Mesendoderm (in vitro differentiated cells): Measurements from ENCODE around the gene ERC1.

ENCODE experiments used
- DNase-seq: peaks from one replicate; pipeline ENCODE4 v3.0.0; 2013
- H2AK5ac ChIP-seq: 2 replicates; pipeline ENCODE4 v1.6.1; 2013; ENCODE audit warnings: low read length, inconsistent platforms
- H2BK120ac ChIP-seq: 2 replicates; pipeline ENCODE4 v1.6.1; 2013; ENCODE audit warnings: low read depth, mild to moderate bottlenecking, low read length, moderate library complexity, mixed read lengths
- H2BK15ac ChIP-seq: replicated peaks from 2 replicates; pipeline ENCODE4 v1.6.1; 2013; ENCODE audit warnings: low read depth, mild to moderate bottlenecking, moderate library complexity
- H2BK5ac ChIP-seq: 2 replicates; pipeline ENCODE4 v1.6.1; 2013; ENCODE audit warnings: low read length, inconsistent platforms
- H3K18ac ChIP-seq: 2 replicates; pipeline ENCODE4 v1.6.1; 2013; ENCODE audit warnings: mild to moderate bottlenecking, low read length, mixed read lengths
- H3K23ac ChIP-seq: one replicate; pipeline ENCODE4 v1.6.1; 2013; ENCODE audit warnings: low read length
- H3K27ac ChIP-seq: 2 replicates; pipeline ENCODE4 v1.5.1; 2013; ENCODE audit warnings: low read depth, mild to moderate bottlenecking, inconsistent platforms, low read length, moderate library complexity
- H3K27me3 ChIP-seq: 2 replicates; pipeline ENCODE4 v1.6.1; 2013; ENCODE audit warnings: low read length, control low read depth, mild to moderate bottlenecking, inconsistent platforms; ENCODE audit not compliant: insufficient read depth, poor library complexity
- H3K36me3 ChIP-seq: 2 replicates; pipeline ENCODE4 v1.6.1; 2013; ENCODE audit warnings: low read length, inconsistent platforms; ENCODE audit not compliant: control insufficient read depth, insufficient read depth
- H3K4ac ChIP-seq: one replicate; pipeline ENCODE4 v1.6.1; 2013; ENCODE audit warnings: low read depth, mild to moderate bottlenecking, low read length, moderate library complexity
- H3K4me1 ChIP-seq: 2 replicates; pipeline ENCODE4 v1.6.1; 2013; ENCODE audit warnings: low read depth, low read length, inconsistent platforms; ENCODE audit not compliant: control insufficient read depth
- H3K4me2 ChIP-seq: 2 replicates; pipeline ENCODE4 v1.6.1; 2013; ENCODE audit warnings: low read length
- H3K4me3 ChIP-seq: 2 replicates; pipeline ENCODE4 v1.5.1; 2013; ENCODE audit warnings: mild to moderate bottlenecking, low read length
- H3K56ac ChIP-seq: one replicate; pipeline ENCODE4 v1.6.1; 2013; ENCODE audit warnings: low read length
- H3K79me1 ChIP-seq: 2 replicates; pipeline ENCODE4 v1.6.1; 2013; ENCODE audit warnings: low read length, inconsistent platforms
- H3K79me2 ChIP-seq: 2 replicates; pipeline ENCODE4 v1.6.1; 2013; ENCODE audit warnings: mild to moderate bottlenecking, low read length; ENCODE audit not compliant: control insufficient read depth, insufficient read depth
- H3K9ac ChIP-seq: 2 replicates; pipeline ENCODE4 v1.6.1; 2013; ENCODE audit warnings: low read length, inconsistent platforms
- H4K5ac ChIP-seq: one replicate; pipeline ENCODE4 v1.6.1; 2013; ENCODE audit warnings: low read length
- H4K8ac ChIP-seq: one replicate; pipeline ENCODE4 v1.6.1; 2013; ENCODE audit warnings: low read depth, mild to moderate bottlenecking, control low read depth, low read length, moderate library complexity
- WGBS: extraction: QIAGEN DNeasy Blood & Tissue Kit; methylation state at CpG from one replicate; pipeline ENCODE4 v1.1.7; 2013; ENCODE audit warnings: low lambda C conversion rate, missing lambda C conversion rate; ENCODE audit not compliant: insufficient coverage; ENCODE audit errors: extremely low coverage; 5-methylcytosine and 5-hydroxymethylcytosine counted together

ERC1 gene

DNA sequence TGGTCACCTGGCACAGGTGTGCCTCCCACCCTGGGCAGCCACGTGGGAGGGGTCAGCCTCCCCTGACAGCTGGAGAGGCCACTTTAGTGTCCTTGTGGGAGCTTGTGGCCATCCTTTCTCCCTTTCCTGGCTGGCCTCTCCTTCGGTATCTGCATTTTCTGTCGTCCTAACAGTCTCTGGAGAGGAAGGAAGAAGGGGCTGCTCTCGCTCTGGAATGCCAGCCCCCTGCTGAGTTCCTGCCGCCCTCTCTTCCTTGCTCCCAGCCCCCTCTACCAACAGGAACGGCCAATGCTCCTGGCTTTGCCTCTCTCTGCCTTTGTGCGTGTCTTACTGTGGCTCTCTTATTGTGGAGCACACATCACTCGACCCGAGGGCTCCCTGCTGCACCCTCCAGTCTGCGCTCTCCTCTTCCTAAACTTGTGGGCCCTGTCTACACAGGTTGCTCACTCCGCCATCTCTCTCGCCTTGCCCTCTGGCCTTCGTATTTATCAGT, 532.6 kb downstream of the ERC1 start:
- no peaks in the 10 kb centered on the region for H3K79me2 ChIP-seq
- no peaks in the 10 kb centered on the region for H3K36me3 ChIP-seq
- peak overlapping the region; percentile 31 for H3K27ac ChIP-seq
- no peak overlapping the region for H3K4me2 ChIP-seq
- H2AK5ac ChIP-seq = no peak overlapping the region
- peak overlapping the region; percentile 43 for H3K18ac ChIP-seq
- H3K79me1 ChIP-seq = no peaks in the 10 kb centered on the region
- WGBS = no CpG with 5 or more reads among the region's 13 CpGs
- DNase-seq = peak; percentile 85
- no peak overlapping the region for H4K8ac ChIP-seq
- H3K4me3 ChIP-seq = no peak overlapping the region
- H3K56ac ChIP-seq = peak overlapping the region; percentile 76
- no peak overlapping the region for H4K5ac ChIP-seq
- H2BK5ac ChIP-seq = no peak overlapping the region
- no peak overlapping the region for H3K4ac ChIP-seq
- H3K23ac ChIP-seq = no peak overlapping the region
- no peak overlapping the region for H3K9ac ChIP-seq
- no peaks in the 10 kb centered on the region for H3K27me3 ChIP-seq
- H2BK120ac ChIP-seq = no peak overlapping the region
- no peak overlapping the region for H2BK15ac ChIP-seq
- H3K4me1 ChIP-seq = peaks cover 11% of the 10 kb centered on the region

DNA sequence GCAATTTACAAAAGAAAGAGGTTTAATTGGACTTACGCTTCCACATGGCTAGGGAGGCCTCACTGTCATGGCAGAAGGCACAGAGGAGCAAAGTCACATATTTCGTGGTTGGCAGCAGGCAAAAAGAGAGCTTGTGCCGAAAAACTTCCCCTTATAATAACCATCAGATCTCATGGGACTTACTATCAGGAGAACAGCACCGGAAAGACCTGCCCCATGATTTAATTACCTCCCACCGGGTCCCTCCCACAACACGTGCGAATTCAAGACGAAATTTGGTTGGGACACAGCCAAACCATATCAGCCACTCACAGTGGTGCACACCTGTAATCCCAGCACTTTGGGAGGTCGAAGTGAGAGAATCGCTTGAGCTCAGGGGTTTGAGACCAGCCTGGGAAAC, 534.8 kb downstream of the ERC1 start:
- Histone ChIP-seq H3K4me3 (no peak overlapping the region), H3K4me1 (peaks cover 11% of the 10 kb centered on the region), H3K27ac (no peak overlapping the region), H3K36me3 (no peaks in the 10 kb centered on the region), H3K18ac (no peak overlapping the region), H4K5ac (no peak overlapping the region), H3K23ac (no peak overlapping the region), H3K4ac (no peak overlapping the region), H3K4me2 (no peak overlapping the region), H2AK5ac (no peak overlapping the region), H3K27me3 (peaks cover 6% of the 10 kb centered on the region), H2BK120ac (no peak overlapping the region), H2BK15ac (no peak overlapping the region), H2BK5ac (no peak overlapping the region), H3K79me1 (no peaks in the 10 kb centered on the region), H4K8ac (no peak overlapping the region), H3K56ac (no peak overlapping the region), H3K9ac (no peak overlapping the region), H3K79me2 (no peaks in the 10 kb centered on the region)
- WGBS = no CpG with 5 or more reads among the region's 10 CpGs
- no peak for DNase-seq

DNA sequence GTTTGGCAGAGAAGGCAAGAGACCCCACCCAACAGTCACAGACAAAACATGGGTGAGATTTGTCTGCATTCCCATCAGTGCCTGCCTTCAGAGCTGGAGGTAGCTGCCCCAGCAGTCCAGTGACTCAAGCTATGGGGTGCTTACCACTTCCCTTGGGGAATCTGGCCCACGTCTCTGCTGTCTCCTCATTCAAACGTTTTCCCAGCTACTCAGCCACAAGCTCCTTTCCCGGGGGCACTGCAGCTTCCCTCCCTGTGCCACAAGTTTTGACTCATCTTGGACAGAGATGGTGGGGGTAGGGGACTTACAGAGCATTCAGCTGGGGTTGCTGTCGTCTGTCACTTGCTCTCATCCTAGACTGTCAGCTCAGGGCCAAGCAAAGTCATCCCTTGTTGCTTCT, 536.8 kb downstream of the ERC1 start:
- H2BK120ac ChIP-seq = no peak overlapping the region
- H4K5ac ChIP-seq = no peak overlapping the region
- no peak overlapping the region for H3K18ac ChIP-seq
- H2BK5ac ChIP-seq = no peak overlapping the region
- no peak overlapping the region for H3K4me2 ChIP-seq
- H3K23ac ChIP-seq = no peak overlapping the region
- H3K27me3 ChIP-seq = peaks cover 25% of the 10 kb centered on the region
- H3K4me1 ChIP-seq = peaks cover 11% of the 10 kb centered on the region
- no peak overlapping the region for H3K4me3 ChIP-seq
- H3K27ac ChIP-seq = no peak overlapping the region
- H3K79me1 ChIP-seq = no peaks in the 10 kb centered on the region
- H3K9ac ChIP-seq = no peak overlapping the region
- no CpG with 5 or more reads among the region's 4 CpGs for WGBS
- no peaks in the 10 kb centered on the region for H3K36me3 ChIP-seq
- no peak overlapping the region for H2BK15ac ChIP-seq
- no peak overlapping the region for H3K4ac ChIP-seq
- H4K8ac ChIP-seq = no peak overlapping the region
- H2AK5ac ChIP-seq = no peak overlapping the region
- no peak for DNase-seq
- H3K79me2 ChIP-seq = no peaks in the 10 kb centered on the region
- H3K56ac ChIP-seq = no peak overlapping the region

DNA sequence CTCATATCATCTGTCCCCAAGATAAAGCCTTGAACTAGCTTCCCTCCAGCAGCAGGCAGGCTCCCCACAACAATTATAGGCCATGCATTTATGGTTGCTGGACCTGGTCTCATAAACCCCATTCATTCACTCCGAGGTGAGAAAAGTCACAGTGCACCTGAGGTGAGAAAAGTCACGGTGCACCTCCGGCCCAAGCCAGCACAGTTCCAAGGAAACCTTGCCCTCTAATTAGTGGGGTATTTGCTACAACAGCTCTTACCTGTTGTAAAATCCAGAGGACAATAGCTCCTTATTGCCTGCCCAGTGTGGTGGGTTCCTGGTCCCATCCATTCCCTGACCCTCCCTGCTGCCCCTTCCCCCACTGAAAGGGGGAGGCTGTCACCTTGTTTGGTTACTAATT, 537.8 kb downstream of the ERC1 start:
- Histone ChIP-seq H2BK5ac (no peak overlapping the region), H3K27ac (no peak overlapping the region), H3K4me2 (no peak overlapping the region), H2BK120ac (no peak overlapping the region), H3K23ac (no peak overlapping the region), H3K36me3 (no peaks in the 10 kb centered on the region), H3K79me1 (no peaks in the 10 kb centered on the region), H3K56ac (no peak overlapping the region), H3K27me3 (peaks cover 32% of the 10 kb centered on the region), H3K9ac (no peak overlapping the region), H2BK15ac (no peak overlapping the region), H3K4ac (no peak overlapping the region), H4K8ac (no peak overlapping the region), H3K79me2 (no peaks in the 10 kb centered on the region), H2AK5ac (no peak overlapping the region), H3K4me1 (peaks cover 4% of the 10 kb centered on the region), H4K5ac (no peak overlapping the region), H3K18ac (no peak overlapping the region), H3K4me3 (no peak overlapping the region)
- WGBS = no CpG with 5 or more reads among the region's 3 CpGs
- no peak for DNase-seq

DNA sequence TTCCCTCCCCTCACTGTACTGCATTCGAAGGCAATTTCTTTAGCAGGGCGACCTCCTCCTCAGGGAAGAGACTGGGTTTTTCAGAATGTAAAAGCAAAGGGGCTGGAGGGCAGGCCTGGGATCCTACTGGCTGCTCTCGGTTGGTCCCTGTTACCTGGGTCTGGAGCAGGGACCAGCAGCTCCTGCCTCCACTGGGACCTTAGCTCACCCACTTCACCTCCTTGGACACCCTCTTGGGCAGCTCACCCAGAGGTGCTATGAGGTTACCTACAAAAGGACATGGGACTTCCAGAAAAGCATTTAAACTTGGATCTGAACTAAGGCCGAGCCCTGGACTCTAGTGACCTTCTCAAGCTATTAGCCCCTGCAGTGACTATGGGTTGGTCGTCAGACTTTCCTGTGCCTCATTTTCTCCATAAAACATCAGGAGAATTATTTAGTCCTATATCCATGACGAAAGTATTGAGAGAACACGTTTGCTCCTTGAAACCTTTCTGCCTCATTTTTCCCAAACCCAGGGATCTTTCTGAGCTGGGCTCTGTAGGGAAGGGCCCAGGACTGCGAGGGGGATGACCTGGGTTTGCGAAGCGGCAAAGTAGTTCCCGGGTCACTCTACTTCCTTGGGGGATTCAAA, 538.3 kb downstream of the ERC1 start:
- Histone ChIP-seq H3K9ac (peak overlapping the region; percentile 38), H3K27ac (no peak overlapping the region), H3K23ac (peak overlapping the region; percentile 24), H3K79me2 (no peaks in the 10 kb centered on the region), H3K18ac (peak overlapping the region; percentile 43), H4K8ac (no peak overlapping the region), H3K4me1 (no peaks in the 10 kb centered on the region), H4K5ac (no peak overlapping the region), H2BK120ac (no peak overlapping the region), H2BK5ac (no peak overlapping the region), H2BK15ac (no peak overlapping the region), H3K27me3 (peaks cover 32% of the 10 kb centered on the region), H3K56ac (peak overlapping the region; percentile 49), H3K79me1 (no peaks in the 10 kb centered on the region), H3K4ac (no peak overlapping the region), H2AK5ac (no peak overlapping the region), H3K4me2 (peak overlapping the region; percentile 54), H3K36me3 (no peaks in the 10 kb centered on the region), H3K4me3 (no peak overlapping the region)
- DNase-seq = no peak
- no CpG with 5 or more reads among the region's 11 CpGs for WGBS
